Thoracic aorta (tissue), 2 donors: ENCODE data around the gene CFAP20DC. TPM values are rescaled to one million over a fixed set of nuclear protein-coding genes. Genes with fewer than 3 reads are reported as not detected.
"Not testable (repeated sequence)": the region's sequence is repeated elsewhere in the genome, so short reads cannot be mapped to it uniquely, and the experiment has no call there.

Experiments
- ATAC-seq: fragments of 150-250 bp; one replicate; pipeline ENCODE4 v1.8.0; 2017; ENCODE audit warnings: low read depth; ENCODE audit not compliant: insufficient number of reproducible peaks, low FRiP score
- DNase-seq: peaks from one replicate; pipeline ENCODE4 v3.0.0-alpha.2; 2020; ENCODE audit warnings: low spot score
- H3K27ac ChIP-seq, 2 donors: fragments of 200-600 bp; sonication (generic); 1 replicate in 1 of 2; 2 replicates in 1 of 2; pipeline ENCODE4 v1.5.1; 2016; ENCODE audit warnings: mild to moderate bottlenecking in 2 of 2, moderate library complexity in 2 of 2
- H3K27me3 ChIP-seq: fragments of 200-600 bp; sonication (generic); replicated peaks from 2 replicates; pipeline ENCODE4 v1.6.0; 2016; ENCODE audit warnings: mild to moderate bottlenecking; ENCODE audit not compliant: insufficient read depth
- H3K36me3 ChIP-seq: fragments of 200-600 bp; sonication (generic); one replicate; pipeline ENCODE4 v1.5.1; 2016
- H3K4me1 ChIP-seq, 2 donors: fragments of 200-600 bp; sonication (generic); 1 replicate in 1 of 2; 2 replicates in 1 of 2; pipeline versions ENCODE4 v1.5.1 to v1.6.0; 2016; ENCODE audit warnings: low read depth in 2 of 2, mild to moderate bottlenecking in 1 of 2; ENCODE audit not compliant: control insufficient read depth in 1 of 2
- H3K4me3 ChIP-seq: fragments of 200-600 bp; sonication (generic); 2 replicates; pipeline ENCODE4 v1.5.1; 2016; ENCODE audit warnings: mild to moderate bottlenecking
- H3K9me3 ChIP-seq: fragments of 200-600 bp; sonication (generic); 2 replicates; pipeline ENCODE4 v1.5.1; 2016
- CTCF ChIP-seq: fragments of 200-600 bp; sonication (generic); IDR thresholded peaks from one replicate; pipeline ENCODE4 v1.5.1; 2019; ENCODE audit warnings: antibody characterized with exemption
- total RNA-seq, 2 donors: library from RNA; depleted of rRNA; stranded (reverse); fragments of >200 nt; gene quantifications; one replicate each; pipeline versions ENCODE4 v1.1.0 to v1.2.3, GENCODE V29; 2016

Gene CFAP20DC
- not detected for total RNA-seq

- no peaks in the 10 kb centered on the region for H3K36me3 ChIP-seq
- no peaks in the 10 kb centered on the region for H3K27me3 ChIP-seq
- DNase-seq (peak; percentile 41), ATAC-seq (no peak)
- H3K4me1 ChIP-seq = no peaks in the 10 kb centered on the region
- peak within 1 kb of the TSS; percentile 68 for H3K4me3 ChIP-seq
- TF ChIP-seq CTCF = no peak
- H3K9me3 ChIP-seq = no peaks in the 10 kb centered on the region
- H3K27ac ChIP-seq = no peak within 1 kb of the TSS
Observed at GRCh38 chr3:59049671-59050331, at the start of gene CFAP20DC. Gene CFAP20DC (minus strand): TSS chr3:59050025. CDS start chr3:59049631, 394 bp downstream.

- H3K27ac ChIP-seq, H3K9me3 ChIP-seq, DNase-seq, H3K36me3 ChIP-seq, H3K27me3 ChIP-seq, ATAC-seq, H3K4me3 ChIP-seq, H3K4me1 ChIP-seq: not testable (repeated sequence)
Observed at GRCh38 chr3:59098516-59098915, 48.7 kb upstream of the CFAP20DC start.

GRCh38 chr3:59094446-59094845 lies 44.6 kb upstream of the CFAP20DC start:
- DNase-seq (no peak), ATAC-seq (no peak)
- Histone ChIP-seq H3K4me3 (no peak overlapping the region), H3K27me3 (no peaks in the 10 kb centered on the region), H3K36me3 (no peaks in the 10 kb centered on the region), H3K27ac (no peak overlapping the region), H3K4me1 (no peaks in the 10 kb centered on the region), H3K9me3 (no peaks in the 10 kb centered on the region)
- no peak for TF ChIP-seq CTCF

GRCh38 chr3:59093521-59093920 lies 43.7 kb upstream of the CFAP20DC start:
- no peaks in the 10 kb centered on the region for H3K9me3 ChIP-seq
- H3K36me3 ChIP-seq = no peaks in the 10 kb centered on the region
- ATAC-seq (no peak), DNase-seq (no peak)
- no peak overlapping the region for H3K27ac ChIP-seq
- H3K27me3 ChIP-seq = no peaks in the 10 kb centered on the region
- H3K4me1 ChIP-seq = no peaks in the 10 kb centered on the region
- TF ChIP-seq CTCF = no peak
- no peak overlapping the region for H3K4me3 ChIP-seq

GRCh38 chr3:59088761-59089160 lies 38.9 kb upstream of the CFAP20DC start:
- DNase-seq (no peak), ATAC-seq (no peak)
- TF ChIP-seq CTCF = no peak
- Histone ChIP-seq H3K27ac (no peak overlapping the region), H3K36me3 (no peaks in the 10 kb centered on the region), H3K9me3 (no peaks in the 10 kb centered on the region), H3K4me1 (no peaks in the 10 kb centered on the region), H3K4me3 (no peak overlapping the region), H3K27me3 (no peaks in the 10 kb centered on the region)

GRCh38 chr3:59085976-59086375 lies 36.2 kb upstream of the CFAP20DC start:
- no peak overlapping the region for H3K27ac ChIP-seq
- no peaks in the 10 kb centered on the region for H3K36me3 ChIP-seq
- TF ChIP-seq CTCF = no peak
- ATAC-seq (no peak), DNase-seq (no peak)
- H3K4me3 ChIP-seq = no peak overlapping the region
- no peaks in the 10 kb centered on the region for H3K4me1 ChIP-seq
- H3K9me3 ChIP-seq = no peaks in the 10 kb centered on the region
- no peaks in the 10 kb centered on the region for H3K27me3 ChIP-seq
